Measurements from ENCODE around the gene ARF6. TPM values are rescaled to one million over a fixed set of nuclear protein-coding genes. Genes with fewer than 3 reads are reported as not detected.
"Not testable (repeated sequence)": the region's sequence is repeated elsewhere in the genome, so short reads cannot be mapped to it uniquely, and the experiment has no call there.

The ARF6 gene
- total RNA-seq, 1 donor from 2014 or later, result 33.7 TPM

GRCh38 chr14:49870908-49871307, 22.0 kb upstream of the ARF6 start:
- H3K4me3 Mint-ChIP-seq, result no peak overlapping the region
- H3K4me1 Mint-ChIP-seq, result peaks cover 12% of the 10 kb centered on the region
- TF ChIP-seq CTCF (IDR thresholded peaks at IDR 0.05; ENCODE audit: unreplicated experiment), result no peak
- H3K27me3 Mint-ChIP-seq (ENCODE audit: low read depth), result no peaks in the 10 kb centered on the region
- DNase-seq (ENCODE audit: low spot score in 2 of 2, unreplicated experiment in 2 of 2), result no peak
- no peak overlapping the region for H3K27ac Mint-ChIP-seq
- H3K9me3 Mint-ChIP-seq, result no peaks in the 10 kb centered on the region
- no peaks in the 10 kb centered on the region for H3K36me3 Mint-ChIP-seq

GRCh38 chr14:49873548-49873947, 19.3 kb upstream of the ARF6 start:
- not testable (repeated sequence) for H3K27me3 Mint-ChIP-seq (ENCODE audit: low read depth); H3K9me3 Mint-ChIP-seq; DNase-seq (ENCODE audit: low spot score in 2 of 2, unreplicated experiment in 2 of 2); H3K4me1 Mint-ChIP-seq; H3K4me3 Mint-ChIP-seq; H3K27ac Mint-ChIP-seq; H3K36me3 Mint-ChIP-seq

- H3K27ac Mint-ChIP-seq, result no peak overlapping the region
- no peaks in the 10 kb centered on the region for H3K9me3 Mint-ChIP-seq
- H3K27me3 Mint-ChIP-seq (ENCODE audit: low read depth), result no peaks in the 10 kb centered on the region
- no peaks in the 10 kb centered on the region for H3K36me3 Mint-ChIP-seq
- H3K4me1 Mint-ChIP-seq, result peaks cover 4% of the 10 kb centered on the region
- H3K4me3 Mint-ChIP-seq, result no peak overlapping the region
- TF ChIP-seq CTCF (IDR thresholded peaks at IDR 0.05; ENCODE audit: unreplicated experiment), result no peak
- no peak for DNase-seq (ENCODE audit: low spot score in 2 of 2, unreplicated experiment in 2 of 2)
These were observed 17.2 kb upstream of the ARF6 start for GRCh38 chr14:49875640-49876198.

GRCh38 chr14:49876563-49877127, 16.2 kb upstream of the ARF6 start:
- no peak overlapping the region for H3K27ac Mint-ChIP-seq
- peaks cover 5% of the 10 kb centered on the region for H3K4me1 Mint-ChIP-seq
- no peaks in the 10 kb centered on the region for H3K36me3 Mint-ChIP-seq
- no peak for DNase-seq (ENCODE audit: low spot score in 2 of 2, unreplicated experiment in 2 of 2)
- no peak overlapping the region for H3K4me3 Mint-ChIP-seq
- TF ChIP-seq CTCF (IDR thresholded peaks at IDR 0.05; ENCODE audit: unreplicated experiment), result no peak
- no peaks in the 10 kb centered on the region for H3K9me3 Mint-ChIP-seq
- no peaks in the 10 kb centered on the region for H3K27me3 Mint-ChIP-seq (ENCODE audit: low read depth)

- Mint-ChIP-seq H3K27me3 (ENCODE audit: low read depth) (no peaks in the 10 kb centered on the region), H3K4me1 (peaks cover 5% of the 10 kb centered on the region), H3K9me3 (no peaks in the 10 kb centered on the region), H3K36me3 (no peaks in the 10 kb centered on the region), H3K27ac (no peak overlapping the region), H3K4me3 (no peak overlapping the region)
- TF ChIP-seq CTCF (IDR thresholded peaks at IDR 0.05; ENCODE audit: unreplicated experiment), result peak; percentile 49
- no peak for DNase-seq (ENCODE audit: low spot score in 2 of 2, unreplicated experiment in 2 of 2)
These were observed 13.2 kb upstream of the ARF6 start for GRCh38 chr14:49879646-49880204.

GRCh38 chr14:49880267-49881064, 12.4 kb upstream of the ARF6 start:
- no peaks in the 10 kb centered on the region for H3K27me3 Mint-ChIP-seq (ENCODE audit: low read depth)
- H3K9me3 Mint-ChIP-seq, result no peaks in the 10 kb centered on the region
- DNase-seq (ENCODE audit: low spot score in 2 of 2, unreplicated experiment in 2 of 2), result no peak
- TF ChIP-seq CTCF (IDR thresholded peaks at IDR 0.05; ENCODE audit: unreplicated experiment), result no peak
- H3K4me3 Mint-ChIP-seq, result no peak overlapping the region
- H3K27ac Mint-ChIP-seq, result no peak overlapping the region
- H3K36me3 Mint-ChIP-seq, result no peaks in the 10 kb centered on the region
- peaks cover 5% of the 10 kb centered on the region for H3K4me1 Mint-ChIP-seq
